ENCODE measurements around the gene TMEM242.
"Not testable (repeated sequence)": the region's sequence is repeated elsewhere in the genome, so short reads cannot be mapped to it uniquely, and the experiment has no call there.

The TMEM242 gene

DNA sequence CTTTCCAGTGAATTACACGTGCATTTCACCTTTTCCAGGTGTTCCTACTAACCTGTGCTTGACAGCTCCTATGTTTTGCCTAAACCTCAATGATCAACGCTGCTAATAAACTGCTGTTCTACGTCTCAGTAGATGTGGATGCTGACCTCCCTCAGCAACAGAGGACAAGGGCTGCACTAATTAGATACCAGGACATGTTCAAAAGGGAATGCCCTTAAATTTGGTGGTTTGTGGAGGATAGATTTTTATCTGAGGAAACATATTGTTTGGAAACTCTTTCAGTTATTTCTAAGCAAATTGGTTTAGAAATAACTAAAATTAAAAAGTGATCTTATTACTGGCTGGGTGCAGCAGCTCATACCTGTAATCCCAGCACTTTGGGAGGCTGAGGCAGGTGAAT lies 38.6 kb upstream of the TMEM242 start:
- DNase-seq (ENCODE audit: extremely low read depth, low read depth) = no peak
- no peak overlapping the region for H3K4me3 ChIP-seq (replicated peaks; ENCODE audit: low read depth, low read length)
- TF ChIP-seq, protein P1, sequence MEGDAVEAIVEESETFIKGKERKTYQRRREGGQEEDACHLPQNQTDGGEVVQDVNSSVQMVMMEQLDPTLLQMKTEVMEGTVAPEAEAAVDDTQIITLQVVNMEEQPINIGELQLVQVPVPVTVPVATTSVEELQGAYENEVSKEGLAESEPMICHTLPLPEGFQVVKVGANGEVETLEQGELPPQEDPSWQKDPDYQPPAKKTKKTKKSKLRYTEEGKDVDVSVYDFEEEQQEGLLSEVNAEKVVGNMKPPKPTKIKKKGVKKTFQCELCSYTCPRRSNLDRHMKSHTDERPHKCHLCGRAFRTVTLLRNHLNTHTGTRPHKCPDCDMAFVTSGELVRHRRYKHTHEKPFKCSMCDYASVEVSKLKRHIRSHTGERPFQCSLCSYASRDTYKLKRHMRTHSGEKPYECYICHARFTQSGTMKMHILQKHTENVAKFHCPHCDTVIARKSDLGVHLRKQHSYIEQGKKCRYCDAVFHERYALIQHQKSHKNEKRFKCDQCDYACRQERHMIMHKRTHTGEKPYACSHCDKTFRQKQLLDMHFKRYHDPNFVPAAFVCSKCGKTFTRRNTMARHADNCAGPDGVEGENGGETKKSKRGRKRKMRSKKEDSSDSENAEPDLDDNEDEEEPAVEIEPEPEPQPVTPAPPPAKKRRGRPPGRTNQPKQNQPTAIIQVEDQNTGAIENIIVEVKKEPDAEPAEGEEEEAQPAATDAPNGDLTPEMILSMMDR (IDR thresholded peaks at IDR 0.05; ENCODE audit: low read depth, low read length, missing control alignments) = no peak

DNA sequence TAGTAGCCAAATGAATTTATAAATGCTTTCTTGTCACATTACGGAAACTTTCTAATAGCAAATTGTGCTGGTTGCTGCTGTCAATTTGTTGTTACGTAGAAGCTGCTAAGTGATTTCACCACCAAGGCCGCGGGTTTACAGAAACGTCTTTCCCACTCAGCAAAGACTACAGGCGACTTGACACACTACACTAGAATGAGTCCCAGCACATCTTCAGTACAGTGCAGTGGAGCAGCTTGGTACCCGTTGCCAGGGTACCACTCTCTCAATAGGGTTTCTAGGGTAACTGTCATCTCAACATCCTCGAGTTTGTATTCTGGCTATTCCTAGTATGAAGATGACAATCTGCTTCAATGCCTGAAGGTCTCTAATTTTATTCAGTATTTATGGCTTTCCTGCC lies 35.0 kb upstream of the TMEM242 start:
- no peak for DNase-seq (ENCODE audit: extremely low read depth, low read depth)
- no peak overlapping the region for H3K4me3 ChIP-seq (replicated peaks; ENCODE audit: low read depth, low read length)
- TF ChIP-seq, protein P1 (IDR thresholded peaks at IDR 0.05; ENCODE audit: low read depth, low read length, missing control alignments) = no peak

DNA sequence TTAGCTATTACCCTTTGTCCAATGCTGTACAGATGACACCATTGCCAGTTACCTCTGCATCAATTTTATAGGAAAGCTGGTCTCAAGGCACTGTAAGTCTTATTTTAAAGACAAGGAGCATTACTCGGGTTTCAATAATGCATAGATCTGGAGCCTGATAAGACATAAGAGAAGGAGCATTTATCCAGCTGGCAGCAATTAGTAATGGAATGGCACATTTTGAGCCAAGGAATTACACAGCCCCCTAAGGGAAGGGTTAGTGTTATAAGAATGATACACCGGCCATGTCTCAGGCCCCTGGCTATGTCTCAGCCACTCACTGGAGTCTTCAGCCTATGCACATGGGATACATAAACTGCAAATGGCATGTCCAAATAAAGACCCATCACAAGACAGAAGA lies 23.1 kb upstream of the TMEM242 start:
- TF ChIP-seq, protein P1 (IDR thresholded peaks at IDR 0.05; ENCODE audit: low read depth, low read length, missing control alignments) = no peak
- peak; percentile 7 for DNase-seq (ENCODE audit: extremely low read depth, low read depth)
- H3K4me3 ChIP-seq (replicated peaks; ENCODE audit: low read depth, low read length) = no peak overlapping the region

DNA sequence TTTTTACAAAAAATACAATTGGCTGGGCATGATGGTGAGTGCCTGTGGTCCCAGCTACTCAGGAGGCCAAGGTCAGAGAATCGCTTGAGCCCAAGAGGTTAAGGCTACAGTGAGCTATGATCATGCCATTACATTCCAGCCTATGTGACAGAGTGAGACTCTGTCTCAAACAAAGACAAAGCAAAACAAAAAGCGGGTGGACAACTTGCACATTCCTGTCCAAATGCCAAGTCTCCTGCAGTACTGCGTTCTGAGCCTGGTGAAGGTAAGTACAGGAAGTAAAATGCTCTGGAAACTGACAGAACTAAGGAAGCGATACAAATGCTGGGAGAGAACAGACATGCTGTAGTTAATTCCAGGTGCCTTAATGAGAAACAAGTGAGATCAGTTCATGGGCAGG lies 20.4 kb upstream of the TMEM242 start:
- no peak for DNase-seq (ENCODE audit: extremely low read depth, low read depth)
- no peak overlapping the region for H3K4me3 ChIP-seq (replicated peaks; ENCODE audit: low read depth, low read length)
- TF ChIP-seq, protein P1 (IDR thresholded peaks at IDR 0.05; ENCODE audit: low read depth, low read length, missing control alignments) = no peak

DNA sequence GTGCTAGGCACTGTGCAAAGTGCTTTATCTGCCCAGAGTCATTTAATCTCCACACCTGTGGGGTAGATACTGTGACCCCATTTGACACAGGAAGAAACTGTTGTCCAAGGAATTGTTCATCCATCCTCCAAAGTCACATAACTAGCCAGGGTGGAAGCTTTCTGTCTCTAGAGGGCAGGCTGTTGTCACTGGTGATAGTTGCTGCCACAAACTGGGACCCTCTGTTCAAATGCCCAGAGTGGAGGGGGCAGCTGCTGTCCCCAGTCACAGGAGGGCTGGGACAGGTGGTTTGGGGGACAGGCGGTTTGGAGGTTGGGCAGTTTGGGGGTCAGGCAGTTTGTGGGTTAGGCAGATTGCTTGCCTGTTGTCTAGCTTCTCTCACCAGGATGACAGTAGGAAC lies 16.1 kb upstream of the TMEM242 start:
- DNase-seq (ENCODE audit: extremely low read depth, low read depth) = no peak
- no peak overlapping the region for H3K4me3 ChIP-seq (replicated peaks; ENCODE audit: low read depth, low read length)
- TF ChIP-seq, protein P1 (IDR thresholded peaks at IDR 0.05; ENCODE audit: low read depth, low read length, missing control alignments) = no peak

DNA sequence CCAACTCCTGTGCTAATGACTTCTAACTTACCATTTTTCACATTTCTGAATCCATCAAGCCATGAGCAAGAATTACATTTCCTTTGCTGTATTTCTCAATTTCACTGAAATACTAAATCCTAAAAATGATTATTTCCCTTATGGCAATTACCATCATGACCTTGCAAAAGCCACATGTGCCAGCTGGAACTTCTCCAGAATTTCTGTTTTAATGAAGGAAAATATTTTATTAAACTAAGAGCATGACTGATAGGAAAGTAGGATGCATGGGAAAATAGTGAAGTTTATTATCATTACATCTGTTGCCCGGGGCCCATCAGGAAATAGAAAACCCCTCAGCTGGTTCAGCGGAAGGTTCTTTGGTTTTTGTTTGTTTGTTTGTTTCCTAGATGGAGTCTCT lies 14.4 kb upstream of the TMEM242 start:
- no peak for DNase-seq (ENCODE audit: extremely low read depth, low read depth)
- TF ChIP-seq, protein P1 (IDR thresholded peaks at IDR 0.05; ENCODE audit: low read depth, low read length, missing control alignments) = no peak
- no peak overlapping the region for H3K4me3 ChIP-seq (replicated peaks; ENCODE audit: low read depth, low read length)

DNA sequence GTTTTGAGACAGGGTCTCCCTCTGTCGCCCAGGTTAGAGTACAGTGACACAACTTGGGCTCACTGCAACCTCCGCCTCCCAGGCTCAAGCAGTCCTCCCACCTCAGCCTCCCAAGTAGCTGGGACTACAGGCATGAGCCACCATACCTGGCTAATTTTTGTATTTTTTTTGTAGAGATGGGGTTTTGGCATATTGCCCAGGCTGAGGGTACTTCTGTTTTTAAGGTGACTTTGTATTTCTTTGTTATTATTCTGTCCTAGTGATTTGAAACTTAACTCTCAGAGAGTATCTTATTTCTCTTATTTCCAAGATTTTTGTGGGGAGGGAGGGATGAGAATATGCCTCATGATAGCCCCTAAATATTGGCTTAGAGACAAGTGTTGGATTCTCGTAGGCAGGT lies 14.0 kb upstream of the TMEM242 start:
- DNase-seq (ENCODE audit: extremely low read depth, low read depth); H3K4me3 ChIP-seq (replicated peaks; ENCODE audit: low read depth, low read length): not testable (repeated sequence)
